DMS114 treated with DMSO at 0.1 percent for 48 hours (cell line): ENCODE data around the gene IDNK.
A peak's percentile ranks its signal among the peaks of the same experiment; 100 is the strongest.
"Not testable (repeated sequence)": the region's sequence is repeated elsewhere in the genome, so short reads cannot be mapped to it uniquely, and the experiment has no call there.

Source experiments
- DNase-seq: peaks from one replicate; lab custom pipeline; 2025; ENCODE audit not compliant: unreplicated experiment; lab: John Stamatoyannopoulos, UW

IDNK gene

DNA sequence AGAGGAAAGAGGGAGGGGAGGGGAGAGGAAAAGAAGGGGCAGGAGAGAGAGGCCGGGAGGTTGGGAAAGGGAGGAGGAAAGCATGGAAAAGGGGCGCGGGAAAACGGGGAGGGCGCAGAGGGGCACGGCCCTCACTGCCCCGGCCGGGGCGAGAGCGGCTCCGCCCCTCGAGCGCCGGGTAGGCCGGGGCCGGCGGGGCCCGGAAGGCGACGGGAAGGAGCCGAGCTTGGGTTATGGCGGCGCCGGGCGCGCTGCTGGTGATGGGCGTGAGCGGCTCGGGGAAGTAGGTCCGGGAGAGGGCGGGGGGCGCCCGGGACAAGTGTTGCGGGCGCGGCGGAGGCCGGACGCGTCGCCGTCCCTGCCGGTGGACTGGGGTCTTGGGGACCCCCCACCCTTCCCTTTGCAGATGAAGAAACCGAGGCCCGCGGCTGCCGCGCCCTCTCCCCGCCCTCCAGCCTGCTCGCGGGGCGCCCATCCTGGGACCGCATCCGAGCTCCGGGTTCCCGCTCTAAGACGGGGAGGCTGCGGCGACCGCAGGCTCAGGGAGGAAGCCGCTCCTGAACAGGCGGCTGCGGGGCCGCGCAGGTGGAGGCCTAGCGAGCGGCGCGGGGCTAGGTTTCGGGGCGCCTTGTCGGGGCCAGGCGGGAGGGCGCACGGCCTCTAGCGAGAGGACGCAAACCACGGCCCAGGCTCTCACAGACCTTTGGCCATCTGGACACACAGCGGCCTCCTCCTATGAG lies at the start of gene IDNK:
TSS of gene IDNK (plus strand) at position 205 of the 740 bp plus-strand sequence. CDS start at position 234, 29 bp downstream.
- peak; percentile 13 for DNase-seq

DNA sequence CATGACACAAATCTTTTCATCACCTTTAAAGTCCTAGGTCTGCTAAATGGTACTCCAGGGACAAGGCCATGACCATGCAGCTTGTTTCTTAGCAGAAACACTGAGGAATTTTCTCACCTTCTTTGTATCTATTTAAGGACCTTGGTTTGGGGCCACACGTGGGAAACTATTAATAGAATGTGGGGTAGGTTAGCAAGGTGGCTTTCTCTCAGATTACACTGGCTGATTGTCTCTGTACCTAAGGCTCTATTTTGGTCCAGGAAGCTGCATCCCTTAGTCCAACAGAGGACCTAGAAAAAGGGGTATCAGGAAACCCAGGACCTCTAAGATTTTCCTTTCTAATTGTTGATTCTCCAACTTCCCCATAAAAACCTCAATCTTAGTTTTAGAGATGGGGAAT lies 48.5 kb upstream of the IDNK start:
- no peak for DNase-seq

GRCh38 chr9:83582029-83582428 lies 40.9 kb upstream of the IDNK start:
- DNase-seq = no peak

GRCh38 chr9:83583151-83584014 lies 39.6 kb upstream of the IDNK start:
- no peak for DNase-seq

GRCh38 chr9:83584995-83585394 lies 37.9 kb upstream of the IDNK start:
- no peak for DNase-seq

DNA sequence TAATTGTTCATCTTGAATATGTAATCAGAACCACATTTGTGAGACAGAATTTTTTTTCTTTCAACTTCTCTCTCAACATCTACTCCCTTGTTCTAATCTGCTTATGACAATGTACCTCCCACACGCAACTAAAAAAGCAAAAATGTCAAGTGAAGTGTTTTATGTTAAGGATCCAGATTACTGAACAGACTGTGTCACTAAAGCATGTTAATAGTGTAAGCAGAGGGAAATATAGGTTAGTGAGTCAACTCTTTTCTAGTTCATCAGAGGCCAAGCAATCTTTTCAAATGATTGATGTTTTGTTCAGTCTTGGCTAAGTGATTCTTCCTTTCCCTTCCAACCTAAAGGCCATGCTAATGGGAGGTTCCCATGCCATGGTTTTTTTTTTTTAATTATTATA lies 34.7 kb upstream of the IDNK start:
- no peak for DNase-seq

GRCh38 chr9:83596899-83597504 lies 25.9 kb upstream of the IDNK start:
- peak; percentile 5 for DNase-seq

GRCh38 chr9:83598487-83598886 lies 24.5 kb upstream of the IDNK start:
- DNase-seq = no peak

- DNase-seq = no peak
Measured at GRCh38 chr9:83599071-83599470, 23.9 kb upstream of the IDNK start.

GRCh38 chr9:83601463-83601862 lies 21.5 kb upstream of the IDNK start:
- no peak for DNase-seq

DNA sequence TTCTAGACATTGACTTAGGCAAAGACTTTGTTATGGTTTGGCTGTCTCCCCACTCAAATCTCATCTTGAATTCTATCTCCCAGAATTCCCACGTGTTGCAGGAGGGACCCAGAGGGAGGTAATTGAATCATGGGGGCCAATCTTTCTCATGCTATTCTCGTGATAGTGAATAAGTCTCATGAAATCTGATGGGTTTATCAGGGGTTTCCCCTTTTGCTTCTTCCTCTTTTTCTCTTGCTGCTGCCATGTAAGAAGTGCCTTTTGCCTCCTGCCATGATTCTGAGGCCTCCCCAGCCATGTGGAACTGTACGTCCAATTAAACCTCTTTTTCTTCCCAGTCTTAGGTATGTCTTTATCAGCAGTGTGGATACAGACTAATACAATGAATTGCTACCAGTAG lies 15.3 kb upstream of the IDNK start:
- not testable (repeated sequence) for DNase-seq

- not testable (repeated sequence) for DNase-seq
Measured at GRCh38 chr9:83613298-83613697, 9.6 kb upstream of the IDNK start.

GRCh38 chr9:83617299-83617698 lies 5.6 kb upstream of the IDNK start:
- DNase-seq = no peak

GRCh38 chr9:83620841-83621636 lies 1.9 kb upstream of the IDNK start:
- DNase-seq = peak; percentile 32

GRCh38 chr9:83622433-83622938 lies 457 bp upstream of the IDNK start:
- no peak for DNase-seq

GRCh38 chr9:83623679-83624076 lies 735 bp downstream of the IDNK start:
- DNase-seq = no peak

- no peak for DNase-seq
Measured at GRCh38 chr9:83625178-83625577, 2.2 kb downstream of the IDNK start.

DNA sequence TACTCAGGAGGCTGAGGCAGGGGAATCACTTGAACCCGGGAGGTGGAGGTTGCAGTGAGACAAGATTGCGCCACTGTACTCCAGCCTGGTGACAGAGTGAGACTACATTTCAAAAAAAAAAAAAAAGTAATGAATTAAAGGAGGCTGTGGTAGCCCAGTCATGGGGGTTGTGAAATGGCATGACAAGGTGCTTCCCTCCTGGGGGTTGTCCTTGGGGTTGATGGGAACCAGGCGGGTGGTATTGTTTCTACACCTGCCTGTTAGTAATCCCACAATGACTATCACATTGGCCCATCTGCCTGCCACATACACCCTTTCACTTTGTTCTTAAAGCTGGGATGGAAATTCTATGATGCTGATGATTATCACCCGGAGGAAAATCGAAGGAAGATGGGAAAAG lies 5.6 kb downstream of the IDNK start:
- no peak for DNase-seq

GRCh38 chr9:83629433-83630104 lies 6.6 kb downstream of the IDNK start:
- no peak for DNase-seq

DNA sequence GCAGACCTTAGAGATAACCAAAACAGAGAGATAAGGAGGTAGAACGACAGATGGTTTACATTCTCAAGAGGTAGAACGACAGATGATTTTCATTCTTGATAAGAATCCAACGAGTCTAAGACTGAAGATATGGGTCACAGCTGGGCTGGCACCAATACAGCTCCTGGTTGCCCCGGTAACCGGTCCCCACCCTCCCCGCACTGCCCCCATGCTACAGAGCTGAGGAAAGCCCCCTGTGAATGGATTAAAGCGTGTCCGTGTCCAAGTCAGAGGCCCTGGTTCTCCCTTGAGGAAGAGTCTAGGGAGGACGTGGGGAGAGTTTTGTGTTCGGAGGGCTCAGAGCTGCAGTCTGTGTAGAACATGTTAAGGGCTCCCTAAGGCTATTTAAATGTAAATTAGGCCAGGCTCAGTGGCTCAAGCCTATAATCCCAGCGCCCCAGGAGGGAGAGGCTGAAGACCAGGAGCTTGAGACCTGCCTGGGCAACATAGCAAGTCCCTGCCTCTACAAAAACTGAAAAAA lies 8.1 kb downstream of the IDNK start:
- DNase-seq = no peak
